Keratinocyte (primary cell): ENCODE measurements around the gene TLR6.

Experiments used
- EZH2 ChIP-seq: IDR thresholded peaks from one replicate; pipeline ENCODE4 v1.6.1; 2012; ENCODE audit warnings: inconsistent platforms, mild to moderate bottlenecking, low read length, moderate library complexity
- TF ChIP-seq, protein P1 (sequence below), 3 experiments: IDR thresholded peaks in 1 of 3; conservative IDR thresholded peaks in 1 of 3; optimal IDR thresholded peaks in 1 of 3; 2 replicates in 2 of 3; 3 replicates in 1 of 3; pipeline versions ENCODE3 to v1.5.1; 2011; ENCODE audit warnings: low read length in 3 of 3, mild to moderate bottlenecking in 3 of 3, moderate library complexity in 2 of 3, control low read depth in 1 of 3, inconsistent platforms in 1 of 3; ENCODE audit not compliant: insufficient read depth in 2 of 3; ENCODE audit errors: extremely low read depth in 1 of 3

DNA sequence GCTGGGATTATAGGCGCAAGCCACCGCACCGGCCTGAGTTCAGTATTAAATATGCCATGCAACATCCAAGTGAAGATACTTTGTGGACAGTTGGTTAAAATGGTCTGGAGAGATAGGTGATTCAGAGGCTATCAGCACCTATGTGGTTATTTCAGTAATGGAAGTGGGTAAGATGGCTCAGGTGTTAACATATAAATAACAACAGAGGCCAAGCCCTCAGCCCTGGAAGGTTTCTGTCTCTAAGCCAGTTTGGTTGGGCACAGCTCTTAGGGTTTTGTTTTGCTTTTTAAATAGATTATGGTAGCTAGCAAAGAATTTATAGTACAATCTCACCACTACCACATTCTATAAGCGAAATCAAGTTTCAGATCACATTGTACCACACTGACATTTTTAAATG is 27.6 kb upstream of the TLR6 start:
- TF ChIP-seq, protein P1, sequence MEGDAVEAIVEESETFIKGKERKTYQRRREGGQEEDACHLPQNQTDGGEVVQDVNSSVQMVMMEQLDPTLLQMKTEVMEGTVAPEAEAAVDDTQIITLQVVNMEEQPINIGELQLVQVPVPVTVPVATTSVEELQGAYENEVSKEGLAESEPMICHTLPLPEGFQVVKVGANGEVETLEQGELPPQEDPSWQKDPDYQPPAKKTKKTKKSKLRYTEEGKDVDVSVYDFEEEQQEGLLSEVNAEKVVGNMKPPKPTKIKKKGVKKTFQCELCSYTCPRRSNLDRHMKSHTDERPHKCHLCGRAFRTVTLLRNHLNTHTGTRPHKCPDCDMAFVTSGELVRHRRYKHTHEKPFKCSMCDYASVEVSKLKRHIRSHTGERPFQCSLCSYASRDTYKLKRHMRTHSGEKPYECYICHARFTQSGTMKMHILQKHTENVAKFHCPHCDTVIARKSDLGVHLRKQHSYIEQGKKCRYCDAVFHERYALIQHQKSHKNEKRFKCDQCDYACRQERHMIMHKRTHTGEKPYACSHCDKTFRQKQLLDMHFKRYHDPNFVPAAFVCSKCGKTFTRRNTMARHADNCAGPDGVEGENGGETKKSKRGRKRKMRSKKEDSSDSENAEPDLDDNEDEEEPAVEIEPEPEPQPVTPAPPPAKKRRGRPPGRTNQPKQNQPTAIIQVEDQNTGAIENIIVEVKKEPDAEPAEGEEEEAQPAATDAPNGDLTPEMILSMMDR (optimal IDR thresholded peaks at IDR 0.05 in 1 of 3, IDR thresholded peaks at IDR 0.05 in 1 of 3, conservative IDR thresholded peaks at IDR 0.05 in 1 of 3; ENCODE audit: extremely low read depth in 1 of 3, insufficient read depth in 2 of 3, low read length in 3 of 3) = no peak
- no peak for TF ChIP-seq EZH2
